AG09309 (cell line): ENCODE measurements around the gene BNC2.

Experiments
- DNase-seq: peaks from one replicate; pipeline ENCODE4 v3.0.0-alpha.2; 2010; ENCODE audit warnings: low read depth
- H3K4me3 ChIP-seq: 2 replicates; pipeline ENCODE4 v1.5.1; 2011; ENCODE audit warnings: mild to moderate bottlenecking, low read depth, low read length, moderate library complexity; ENCODE audit not compliant: control insufficient read depth
- CTCF ChIP-seq: IDR thresholded peaks from 2 replicates; pipeline ENCODE4 v1.5.1; 2011; ENCODE audit warnings: mild to moderate bottlenecking, low read depth, low read length, inconsistent platforms; ENCODE audit not compliant: insufficient read depth, control insufficient read depth; ENCODE audit errors: missing control alignments

The BNC2 gene

GRCh38 chr9:16668734-16669295, 201.7 kb downstream of the BNC2 start:
- H3K4me3 ChIP-seq = no peak overlapping the region
- TF ChIP-seq CTCF = no peak
- DNase-seq = no peak

- no peak for TF ChIP-seq CTCF
- no peak for DNase-seq
- no peak overlapping the region for H3K4me3 ChIP-seq
Measured at GRCh38 chr9:16664211-16664610, 206.3 kb downstream of the BNC2 start.

- no peak for TF ChIP-seq CTCF
- DNase-seq = no peak
- no peak overlapping the region for H3K4me3 ChIP-seq
Measured at GRCh38 chr9:16661816-16662215, 208.7 kb downstream of the BNC2 start.

GRCh38 chr9:16659096-16659495, 211.4 kb downstream of the BNC2 start:
- TF ChIP-seq CTCF = no peak
- no peak overlapping the region for H3K4me3 ChIP-seq
- DNase-seq = no peak

- no peak overlapping the region for H3K4me3 ChIP-seq
- no peak for DNase-seq
- no peak for TF ChIP-seq CTCF
Measured at GRCh38 chr9:16656432-16657169, 213.9 kb downstream of the BNC2 start.

- no peak for TF ChIP-seq CTCF
- DNase-seq = no peak
- H3K4me3 ChIP-seq = no peak overlapping the region
Measured at GRCh38 chr9:16654596-16655126, 215.8 kb downstream of the BNC2 start.
